LoVo (cell line): ENCODE measurements around the gene TM2D1.
"Not testable (repeated sequence)": the region's sequence is repeated elsewhere in the genome, so short reads cannot be mapped to it uniquely, and the experiment has no call there.

ENCODE experiments used
- DNase-seq: peaks from one replicate; pipeline ENCODE4 v3.0.0-alpha.2; 2016; ENCODE audit warnings: low spot score

The TM2D1 gene

GRCh38 chr1:61724813-61725694, at the start of gene TM2D1:
Gene TM2D1 (minus strand): TSS chr1:61725141. CDS start chr1:61725120, 21 bp downstream.
- DNase-seq = peak; percentile 91

- no peak for DNase-seq
These were observed 45.2 kb upstream of the TM2D1 start for GRCh38 chr1:61770131-61770530.

DNA sequence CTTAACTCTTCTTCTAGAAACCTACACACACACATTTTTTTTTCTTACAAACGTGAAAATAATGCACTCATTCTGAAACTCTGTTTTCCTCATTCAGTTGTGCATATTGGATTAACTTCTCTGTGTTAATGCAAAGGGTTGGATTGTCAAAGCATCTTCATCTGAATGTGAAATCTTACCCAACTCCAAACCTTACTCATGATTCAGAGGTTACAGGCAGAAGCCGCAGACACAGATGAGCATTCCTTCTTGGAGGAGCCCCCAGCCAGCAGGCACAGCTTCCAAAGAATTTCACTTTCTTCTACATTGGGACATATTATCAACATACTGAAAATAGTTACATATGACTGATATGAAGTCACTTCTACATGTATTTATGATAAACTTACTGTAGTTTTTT, 33.0 kb upstream of the TM2D1 start:
- DNase-seq = no peak

- no peak for DNase-seq
These were observed 31.8 kb upstream of the TM2D1 start for GRCh38 chr1:61756773-61757172.

GRCh38 chr1:61754545-61754944, 29.6 kb upstream of the TM2D1 start:
- peak; percentile 64 for DNase-seq

DNA sequence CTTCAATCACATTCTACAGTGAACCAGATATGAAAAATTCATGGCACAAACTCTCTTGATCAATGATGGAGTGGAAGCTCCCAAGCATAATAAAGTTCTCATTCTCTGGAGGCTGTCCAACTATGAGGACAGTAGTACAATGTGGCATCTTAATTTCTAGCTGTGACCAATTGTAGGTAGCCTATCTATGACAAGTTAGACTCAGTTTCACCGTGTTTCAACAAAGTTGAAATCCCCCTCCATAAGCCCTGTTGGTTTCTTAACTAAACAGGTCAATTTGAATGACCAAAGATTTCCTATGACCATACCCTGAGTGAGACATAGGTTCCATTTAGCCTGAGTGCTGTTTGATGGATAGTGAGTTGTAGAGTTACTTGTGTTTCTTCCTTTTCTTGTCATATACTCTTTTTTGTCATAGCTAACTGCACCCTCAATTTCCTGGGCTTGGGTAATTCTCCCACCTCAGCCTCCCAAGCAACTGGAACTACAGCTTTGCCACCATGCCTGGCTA, 29.1 kb upstream of the TM2D1 start:
- DNase-seq = no peak

- DNase-seq = no peak
These were observed 28.0 kb upstream of the TM2D1 start for GRCh38 chr1:61752921-61753389.

DNA sequence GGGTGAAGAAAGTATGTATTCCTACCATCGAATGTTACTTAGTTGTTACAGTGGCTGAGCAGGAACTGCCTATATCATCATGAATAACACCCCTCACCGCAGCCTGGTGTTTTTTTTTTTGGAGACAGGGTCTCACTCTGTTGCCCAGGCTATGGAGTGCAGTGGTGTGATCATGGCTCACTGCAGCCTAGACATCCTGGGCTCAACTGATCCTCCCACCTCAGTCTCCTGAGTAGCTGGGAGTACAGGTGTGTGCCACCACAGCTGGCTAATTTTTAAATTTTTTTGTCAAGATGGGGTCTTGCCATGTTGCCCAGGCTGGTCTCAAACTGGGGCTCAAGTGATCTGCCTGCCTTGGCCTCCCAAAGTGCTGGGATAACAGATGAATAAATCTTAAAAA, 24.6 kb upstream of the TM2D1 start:
- no peak for DNase-seq

DNA sequence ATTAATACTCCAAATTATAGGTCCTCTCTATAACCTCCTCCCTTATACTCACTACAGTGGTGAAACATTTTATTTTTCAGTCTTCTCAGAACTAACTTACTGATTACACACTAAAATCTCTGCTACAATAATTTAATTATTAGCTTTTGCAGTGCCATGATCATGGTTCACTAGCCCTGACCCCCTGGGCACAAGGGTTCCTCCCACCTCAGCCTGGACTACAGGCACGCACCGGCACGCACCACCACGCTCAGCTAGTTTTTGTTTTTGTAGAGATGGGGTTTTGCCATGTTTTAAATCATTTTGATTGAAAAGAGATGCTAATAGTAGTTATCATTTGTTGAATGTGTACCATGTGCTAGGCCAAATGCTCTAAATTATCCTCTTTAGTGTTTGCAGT, 23.6 kb upstream of the TM2D1 start:
- no peak for DNase-seq

- peak; percentile 14 for DNase-seq
These were observed 21.9 kb upstream of the TM2D1 start for GRCh38 chr1:61746813-61747212.

DNA sequence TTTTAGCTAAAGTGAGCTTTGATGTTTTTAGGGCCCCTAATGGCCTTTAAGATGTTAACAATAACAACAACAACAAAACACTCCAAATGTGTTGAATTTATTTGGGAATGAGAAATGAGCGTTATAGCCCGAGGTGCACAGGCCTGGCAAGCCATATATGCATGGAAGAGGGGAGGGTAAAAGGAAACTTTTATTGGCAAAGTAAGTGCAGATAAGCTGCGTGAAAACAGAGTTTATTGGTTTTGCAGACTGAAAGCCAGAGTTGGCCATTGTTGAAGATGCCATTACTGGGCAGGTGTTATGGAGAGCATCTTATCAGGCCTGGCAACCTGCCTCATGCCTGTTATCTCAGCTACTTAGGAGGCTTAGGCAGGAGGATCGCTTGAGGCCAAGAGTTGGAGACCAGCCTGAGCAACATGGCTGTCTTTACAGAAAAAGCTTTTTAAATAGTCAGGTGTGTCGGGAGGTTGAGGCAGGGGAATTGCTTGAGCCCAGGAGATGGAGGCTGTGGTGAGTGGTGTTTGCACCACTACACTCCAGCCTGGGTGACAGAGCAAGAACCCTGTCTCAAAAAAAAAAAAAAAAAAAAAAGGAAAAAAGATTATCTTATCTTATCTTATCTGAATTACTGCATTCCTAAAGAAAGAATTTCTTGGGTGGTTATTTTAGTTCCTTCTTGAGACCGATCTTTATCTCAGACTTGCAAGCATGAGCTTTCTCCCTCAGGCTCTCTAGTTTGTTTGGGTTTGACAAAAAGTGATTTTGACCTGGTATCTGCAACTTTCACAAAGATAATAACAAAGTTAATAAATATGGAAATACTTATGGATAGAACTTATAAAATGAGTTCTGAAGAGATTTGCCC, 19.0 kb upstream of the TM2D1 start:
- peak; percentile 47 for DNase-seq

DNA sequence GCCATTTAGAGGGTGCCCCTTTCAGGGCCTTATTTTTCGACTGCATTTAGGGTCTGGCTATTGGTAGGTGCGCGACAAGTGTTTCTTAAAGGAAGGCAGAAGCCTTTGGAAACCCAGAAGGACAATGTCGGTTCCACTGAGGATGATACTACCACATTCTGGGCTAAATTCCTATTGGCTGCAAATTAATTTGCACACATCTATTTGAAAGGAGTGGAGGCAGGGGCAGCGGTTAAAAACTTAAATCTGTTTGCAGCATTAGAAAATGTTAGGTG, 18.4 kb upstream of the TM2D1 start:
- DNase-seq = no peak

- DNase-seq = peak; percentile 19
These were observed 17.9 kb upstream of the TM2D1 start for GRCh38 chr1:61742620-61743430.

DNA sequence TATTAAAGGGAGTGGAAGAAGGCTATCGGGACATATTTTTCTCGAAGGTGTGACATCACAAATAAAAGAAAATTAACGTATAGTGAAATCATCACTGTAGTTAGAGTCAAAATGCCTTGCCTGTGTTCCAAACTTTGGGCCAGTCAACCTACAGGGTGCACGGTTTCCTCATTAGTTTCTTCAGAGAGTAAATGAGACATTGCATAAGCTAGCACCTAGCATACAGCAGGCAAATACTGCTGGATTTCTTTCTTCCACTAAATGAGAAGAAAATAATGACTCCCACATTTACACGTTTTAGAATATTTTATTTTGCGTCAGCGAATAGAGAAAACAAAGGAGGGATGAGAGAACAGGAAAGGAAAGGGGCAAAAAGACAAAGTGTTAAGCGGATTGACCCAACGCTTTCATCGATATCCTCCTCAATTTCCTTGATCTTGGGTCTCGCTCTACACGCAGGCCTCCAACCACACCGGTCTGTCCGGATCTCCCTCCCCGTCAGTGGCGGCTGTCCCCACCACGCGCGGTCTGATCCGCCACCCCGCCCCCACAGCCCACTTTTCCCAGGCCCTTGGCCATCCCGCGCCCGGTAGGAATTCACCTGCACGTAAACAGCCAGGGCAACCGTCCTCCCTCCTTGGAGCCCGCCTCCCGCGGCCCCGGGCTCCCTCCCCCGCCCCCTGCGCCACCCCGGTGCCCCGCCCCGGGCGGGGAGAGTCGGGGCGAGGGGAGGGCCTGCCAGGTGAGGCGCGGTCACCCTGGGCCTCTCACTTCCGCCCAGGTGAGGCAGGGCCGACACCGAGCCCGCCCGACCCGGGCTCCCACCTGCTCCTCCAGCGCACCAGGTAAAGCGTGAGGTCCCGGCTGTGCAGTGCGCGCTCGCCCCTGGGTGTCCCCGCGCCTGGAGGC, 17.0 kb upstream of the TM2D1 start, which contains the start of gene PATJ:
PATJ (plus strand) TSS at position 770 of the 909 bp plus-strand sequence. CDS start 20,413 bp downstream, outside the sequence.
- DNase-seq = peak; percentile 84

GRCh38 chr1:61740751-61741700, 16.1 kb upstream of the TM2D1 start:
- peak; percentile 19 for DNase-seq

DNA sequence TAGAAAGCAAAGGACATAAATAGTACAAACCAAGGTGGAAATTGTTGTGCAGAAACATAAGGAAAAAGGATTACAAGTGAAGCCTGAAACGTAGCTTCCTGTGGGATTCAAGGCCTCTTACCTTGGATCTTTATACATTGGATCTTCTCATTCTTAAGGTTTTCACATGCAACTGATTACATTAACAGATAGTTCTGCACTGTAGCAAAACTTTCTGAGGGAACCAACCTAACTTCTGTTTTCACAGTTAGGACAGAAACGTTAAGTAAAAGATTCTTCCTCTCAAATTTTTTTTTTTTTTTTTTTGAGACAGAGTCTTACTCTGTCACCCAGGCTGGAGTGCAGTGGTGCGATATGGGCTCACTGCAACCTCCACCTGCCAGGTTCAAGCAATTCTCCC, 7.8 kb upstream of the TM2D1 start:
- no peak for DNase-seq

DNA sequence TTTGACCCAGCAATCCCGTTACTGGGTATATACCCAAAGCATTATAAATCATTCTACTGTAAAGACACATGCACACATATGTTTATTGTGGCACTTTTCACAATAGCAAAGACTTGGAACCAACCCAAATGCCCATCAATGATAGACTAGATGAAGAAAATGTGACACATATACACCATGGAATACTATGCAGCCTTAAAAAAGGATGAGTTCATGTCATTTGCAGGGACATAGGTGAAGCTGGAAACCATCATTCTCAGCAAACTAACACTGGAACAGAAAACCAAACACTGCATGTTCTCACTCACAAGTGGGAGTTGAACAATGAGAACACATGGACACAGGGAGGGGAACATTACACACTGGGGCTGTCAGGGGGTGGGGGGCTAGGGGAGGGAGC, 5.7 kb upstream of the TM2D1 start:
- not testable (repeated sequence) for DNase-seq

- no peak for DNase-seq
These were observed 2.6 kb upstream of the TM2D1 start for GRCh38 chr1:61727544-61727943.

DNA sequence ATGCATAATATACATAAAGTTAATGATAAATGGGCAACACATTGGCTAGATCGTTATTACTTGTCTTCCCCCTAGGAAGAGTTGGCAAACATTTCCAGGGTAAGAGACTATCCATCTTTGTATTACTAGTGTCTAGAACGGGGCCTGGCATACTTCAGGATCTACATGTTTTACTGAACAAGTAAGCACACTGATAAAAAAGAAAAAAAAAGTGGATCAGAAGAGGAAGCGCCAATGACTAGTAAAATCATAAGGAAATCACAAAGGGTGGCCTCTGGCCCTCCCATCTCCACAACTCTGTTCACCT, 482 bp downstream of the TM2D1 start:
- DNase-seq = no peak
